Measurements from ENCODE around the gene TMEM123.
"Not testable (repeated sequence)": the region's sequence is repeated elsewhere in the genome, so short reads cannot be mapped to it uniquely, and the experiment has no call there.

Gene TMEM123

GRCh38 chr11:102447941-102448868 is 4.4 kb downstream of the TMEM123 start:
- no peak for DNase-seq

GRCh38 chr11:102447193-102447592 is 5.4 kb downstream of the TMEM123 start:
- peak; percentile 79 for DNase-seq

- no peak for DNase-seq
Observed at GRCh38 chr11:102446606-102447005, 6.0 kb downstream of the TMEM123 start.

- not testable (repeated sequence) for DNase-seq
Observed at GRCh38 chr11:102444693-102445092, 7.9 kb downstream of the TMEM123 start.

- DNase-seq: not testable (repeated sequence)
Observed at GRCh38 chr11:102444142-102444541, 8.4 kb downstream of the TMEM123 start.

- DNase-seq: not testable (repeated sequence)
Observed at GRCh38 chr11:102439063-102439363, 13.6 kb downstream of the TMEM123 start.

- no peak for DNase-seq
Observed at GRCh38 chr11:102438311-102439062, 14.1 kb downstream of the TMEM123 start.

GRCh38 chr11:102437727-102438126 is 14.8 kb downstream of the TMEM123 start:
- no peak for DNase-seq

GRCh38 chr11:102436976-102437375 is 15.6 kb downstream of the TMEM123 start:
- no peak for DNase-seq

GRCh38 chr11:102436561-102436960 is 16.0 kb downstream of the TMEM123 start:
- DNase-seq: no peak

GRCh38 chr11:102435688-102436087 is 16.9 kb downstream of the TMEM123 start:
- no peak for DNase-seq

GRCh38 chr11:102433571-102433970 is 19.0 kb downstream of the TMEM123 start:
- not testable (repeated sequence) for DNase-seq

GRCh38 chr11:102432560-102432959 is 20.0 kb downstream of the TMEM123 start:
- DNase-seq: not testable (repeated sequence)

GRCh38 chr11:102431404-102431803 is 21.2 kb downstream of the TMEM123 start:
- DNase-seq: no peak

- DNase-seq: peak; percentile 78
Observed at GRCh38 chr11:102430158-102430836, 22.3 kb downstream of the TMEM123 start.

GRCh38 chr11:102429691-102430090 is 22.9 kb downstream of the TMEM123 start:
- no peak for DNase-seq

- no peak for DNase-seq
Observed at GRCh38 chr11:102429226-102429625, 23.3 kb downstream of the TMEM123 start.

- DNase-seq: no peak
Observed at GRCh38 chr11:102428696-102429095, 23.9 kb downstream of the TMEM123 start.

- DNase-seq: no peak
Observed at GRCh38 chr11:102427068-102427467, 25.5 kb downstream of the TMEM123 start.

- DNase-seq: no peak
Observed at GRCh38 chr11:102426570-102426969, 26.0 kb downstream of the TMEM123 start.

GRCh38 chr11:102426000-102426399 is 26.6 kb downstream of the TMEM123 start:
- no peak for DNase-seq

GRCh38 chr11:102423936-102424335 is 28.6 kb downstream of the TMEM123 start:
- DNase-seq: no peak

Measured in activated CD4-positive, alpha-beta T cell treated with anti-CD3 and anti-CD28 coated beads, Interleukin-10, Interleukin-2, amounts not matched to agents 100 ng/mL and 50 ng/mL, durations not matched to agents 16 hours and 8 hours (primary cell).